ENCODE measurements around the gene ZNF658.
"Not testable (repeated sequence)": the region's sequence is repeated elsewhere in the genome, so short reads cannot be mapped to it uniquely, and the experiment has no call there.

Gene ZNF658

GRCh38 chr9:66900490-66901131 lies at the start of gene ZNF658:
Gene ZNF658, plus strand, starts transcription at chr9:66900725. Its CDS starts 2,837 bp downstream, at chr9:66903562.
- peak; percentile 43 to 72 for DNase-seq

GRCh38 chr9:66861732-66862131 lies 38.8 kb upstream of the ZNF658 start:
- not testable (repeated sequence) for DNase-seq

- not testable (repeated sequence) for DNase-seq
These were observed 31.9 kb upstream of the ZNF658 start for GRCh38 chr9:66868660-66869059.

GRCh38 chr9:66880605-66881004 lies 19.9 kb upstream of the ZNF658 start:
- not testable (repeated sequence) for DNase-seq

GRCh38 chr9:66881847-66882246 lies 18.7 kb upstream of the ZNF658 start:
- not testable (repeated sequence) for DNase-seq

- not testable (repeated sequence) for DNase-seq
These were observed 10.2 kb upstream of the ZNF658 start for GRCh38 chr9:66890334-66890733.

- DNase-seq = not testable (repeated sequence)
These were observed 616 bp downstream of the ZNF658 start for GRCh38 chr9:66901141-66901540.

- DNase-seq = not testable (repeated sequence)
These were observed 9.0 kb downstream of the ZNF658 start for GRCh38 chr9:66909560-66909959.

GRCh38 chr9:66920072-66920471 lies 19.5 kb downstream of the ZNF658 start:
- DNase-seq = not testable (repeated sequence)

- DNase-seq = not testable (repeated sequence)
These were observed 35.8 kb downstream of the ZNF658 start for GRCh38 chr9:66936194-66936870.

GRCh38 chr9:66937662-66938061 lies 37.1 kb downstream of the ZNF658 start:
- not testable (repeated sequence) for DNase-seq

- not testable (repeated sequence) for DNase-seq
These were observed 37.8 kb downstream of the ZNF658 start for GRCh38 chr9:66938322-66938721.

GRCh38 chr9:66939878-66940830 lies 39.6 kb downstream of the ZNF658 start:
- not testable (repeated sequence) for DNase-seq

GRCh38 chr9:66942400-66943155 lies 42.1 kb downstream of the ZNF658 start:
- DNase-seq = not testable (repeated sequence)

GRCh38 chr9:66952576-66952975 lies 52.1 kb downstream of the ZNF658 start:
- not testable (repeated sequence) for DNase-seq
